HK-2 (cell line): ENCODE data around the gene OR1Q1.
"Not testable (repeated sequence)": the region's sequence is repeated elsewhere in the genome, so short reads cannot be mapped to it uniquely, and the experiment has no call there.

Source experiments
- DNase-seq: peaks from one replicate; pipeline ENCODE4 v3.0.0-alpha.2; 2018; ENCODE audit not compliant: unreplicated experiment

OR1Q1 gene, protein sequence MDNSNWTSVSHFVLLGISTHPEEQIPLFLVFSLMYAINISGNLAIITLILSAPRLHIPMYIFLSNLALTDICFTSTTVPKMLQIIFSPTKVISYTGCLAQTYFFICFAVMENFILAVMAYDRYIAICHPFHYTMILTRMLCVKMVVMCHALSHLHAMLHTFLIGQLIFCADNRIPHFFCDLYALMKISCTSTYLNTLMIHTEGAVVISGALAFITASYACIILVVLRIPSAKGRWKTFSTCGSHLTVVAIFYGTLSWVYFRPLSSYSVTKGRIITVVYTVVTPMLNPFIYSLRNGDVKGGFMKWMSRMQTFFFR

DNA sequence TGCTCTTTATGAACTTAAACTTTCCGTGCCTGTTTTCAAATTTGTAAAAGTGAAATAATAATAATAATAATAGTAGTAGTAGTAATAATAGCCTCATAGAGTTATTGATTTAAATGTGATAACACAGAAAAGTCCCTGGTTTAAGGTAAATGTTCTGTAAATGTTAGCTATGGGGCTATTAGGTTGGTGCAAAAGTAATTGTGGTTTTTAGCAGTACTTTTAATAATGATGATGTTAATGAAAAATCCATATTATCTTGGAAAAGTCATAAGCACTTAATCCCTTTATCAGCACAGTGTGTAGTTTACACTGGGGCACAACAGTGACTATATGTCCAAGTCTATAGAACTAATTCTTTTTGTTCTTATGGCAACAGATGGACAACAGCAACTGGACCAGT is at the start of gene OR1Q1:
TSS of gene OR1Q1 (plus strand) at position 377 of the 400 bp plus-strand sequence. CDS start at position 377, 0 bp downstream.
- DNase-seq: no peak

DNA sequence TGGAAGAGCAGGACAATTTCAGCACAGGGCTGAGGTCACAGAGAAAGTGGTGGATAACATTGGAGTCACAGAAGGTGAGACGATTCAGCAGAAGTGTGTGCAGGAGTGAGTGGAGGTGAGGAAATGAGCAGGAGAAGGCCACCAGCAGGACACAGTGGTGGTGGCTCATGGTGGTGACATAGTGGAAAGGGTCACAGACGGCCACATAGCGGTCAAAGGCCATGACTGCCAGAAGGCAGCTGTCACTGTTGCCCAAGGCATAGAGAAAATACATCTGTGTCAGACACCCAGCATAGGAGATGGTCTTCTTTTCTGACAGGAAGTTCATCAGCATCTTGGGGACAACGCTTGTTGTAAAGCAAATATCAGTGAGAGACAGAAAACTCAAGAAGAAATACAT is 46.6 kb upstream of the OR1Q1 start:
- no peak for DNase-seq

DNA sequence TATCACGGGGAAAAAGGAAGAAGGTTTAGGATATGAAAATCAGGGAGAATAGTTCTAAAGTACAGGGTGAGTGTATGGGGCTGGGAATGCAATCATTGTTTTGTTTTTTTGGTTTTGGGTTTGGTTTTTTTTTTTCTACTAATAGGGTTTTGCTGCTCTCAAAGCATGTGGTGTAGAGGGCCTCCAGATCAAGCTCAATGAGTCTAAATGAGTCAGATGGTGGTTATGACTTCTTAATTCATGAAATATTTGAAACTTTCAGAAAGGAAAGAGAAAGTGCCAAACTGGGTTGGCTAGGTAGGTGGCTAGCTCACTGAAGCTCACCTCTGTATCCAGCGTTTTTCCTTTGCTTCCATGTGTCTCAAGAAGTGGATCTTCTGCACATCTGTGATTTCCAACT is 42.1 kb upstream of the OR1Q1 start:
- no peak for DNase-seq

DNA sequence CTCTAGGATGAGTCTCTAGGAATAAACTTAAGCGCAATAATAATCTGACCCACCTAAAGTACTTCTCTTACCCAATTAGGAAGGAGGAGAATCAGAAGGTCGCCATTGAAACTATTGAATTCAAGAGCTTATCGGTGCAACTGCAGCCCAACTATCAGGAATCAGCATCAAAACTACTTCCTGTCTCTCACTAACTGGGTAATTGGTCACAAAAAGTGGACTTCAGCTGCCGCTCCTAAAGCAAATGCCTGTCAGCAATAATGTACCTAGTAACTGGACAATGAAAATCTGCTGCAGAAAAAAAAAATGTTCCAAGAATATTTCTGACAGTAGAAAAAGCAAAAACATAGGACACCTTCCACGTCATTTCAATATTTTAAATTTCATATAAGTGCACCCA is 34.7 kb upstream of the OR1Q1 start:
- DNase-seq: no peak

DNA sequence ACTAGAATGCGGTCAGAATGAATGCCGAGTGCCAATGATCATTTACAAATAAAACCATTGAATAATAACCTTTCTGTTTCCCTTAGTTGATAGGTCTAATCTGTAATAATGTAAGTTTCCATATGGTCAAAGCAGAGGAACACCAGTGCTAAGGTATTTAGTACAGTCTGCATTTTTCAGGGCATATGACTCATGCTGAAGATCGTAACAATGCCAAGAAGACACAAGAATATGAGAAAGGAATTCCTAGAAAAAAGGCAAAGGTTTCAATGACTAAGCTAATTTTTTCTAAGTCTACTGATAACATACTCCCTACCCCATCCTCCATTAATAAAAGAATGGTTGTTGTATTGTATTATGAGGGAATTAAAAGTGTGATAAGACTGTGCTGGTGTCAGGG is 34.2 kb upstream of the OR1Q1 start:
- no peak for DNase-seq

DNA sequence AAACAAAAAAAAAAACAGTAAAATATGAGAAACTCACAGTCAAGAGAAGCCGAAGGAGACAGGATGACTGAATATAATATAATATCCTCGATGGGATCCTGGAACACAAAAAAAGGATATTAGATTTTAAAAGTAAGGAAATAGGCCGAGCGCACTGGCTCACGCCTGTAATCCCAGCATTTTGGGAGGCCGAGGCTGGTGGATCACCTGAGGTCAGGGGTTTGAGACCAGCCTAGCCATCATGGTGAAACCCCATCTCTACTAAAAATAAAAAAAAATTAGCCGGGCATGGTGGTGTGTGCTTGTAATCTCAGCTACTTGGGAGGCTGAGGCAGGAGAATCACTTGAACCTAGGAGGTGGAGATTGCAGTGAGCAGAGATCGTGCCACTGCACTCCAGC is 31.3 kb upstream of the OR1Q1 start, which contains the start of gene OR1L8:
TSS of gene OR1L8 (minus strand) at position 101 of the 400 bp plus-strand sequence. CDS start 14,907 bp downstream, outside the sequence.
- not testable (repeated sequence) for DNase-seq

DNA sequence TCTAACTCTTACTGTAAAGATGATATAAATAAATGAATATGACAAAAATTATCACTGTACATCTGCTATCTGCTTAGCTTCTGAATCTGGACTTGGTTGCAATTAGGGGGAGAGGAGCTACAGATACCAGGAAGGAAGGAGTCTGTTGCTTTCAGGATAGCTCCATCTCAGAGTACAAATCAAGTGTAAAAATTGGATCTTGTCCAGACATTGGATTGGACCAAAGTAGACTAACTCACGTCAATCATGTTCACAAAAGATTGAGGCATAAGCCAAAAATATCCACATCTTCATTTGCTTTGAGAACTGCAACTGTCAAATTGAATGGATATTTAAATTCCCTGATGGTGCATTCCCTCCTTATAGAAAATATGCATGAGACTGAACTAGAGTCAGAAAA is 8.8 kb upstream of the OR1Q1 start:
- no peak for DNase-seq

DNA sequence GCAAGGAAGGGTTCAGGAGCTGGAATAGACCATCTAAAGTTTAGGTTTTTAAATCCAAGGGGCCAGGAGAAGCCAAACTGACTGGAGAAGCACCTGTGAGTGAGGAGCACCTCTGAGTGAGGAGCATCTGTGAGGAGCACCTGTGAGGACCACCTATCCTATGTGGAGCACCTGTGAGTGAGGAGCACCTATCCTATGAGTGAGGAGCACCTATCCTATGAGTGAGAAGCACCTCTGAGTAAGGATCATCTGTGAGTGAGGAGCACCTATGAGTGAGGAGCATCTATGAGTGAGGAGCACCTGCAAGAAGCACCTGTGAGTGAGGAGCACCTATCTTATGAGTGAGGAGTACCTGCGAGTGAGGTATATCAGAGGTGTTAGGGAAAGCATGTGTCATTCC is 8.0 kb upstream of the OR1Q1 start:
- no peak for DNase-seq

DNA sequence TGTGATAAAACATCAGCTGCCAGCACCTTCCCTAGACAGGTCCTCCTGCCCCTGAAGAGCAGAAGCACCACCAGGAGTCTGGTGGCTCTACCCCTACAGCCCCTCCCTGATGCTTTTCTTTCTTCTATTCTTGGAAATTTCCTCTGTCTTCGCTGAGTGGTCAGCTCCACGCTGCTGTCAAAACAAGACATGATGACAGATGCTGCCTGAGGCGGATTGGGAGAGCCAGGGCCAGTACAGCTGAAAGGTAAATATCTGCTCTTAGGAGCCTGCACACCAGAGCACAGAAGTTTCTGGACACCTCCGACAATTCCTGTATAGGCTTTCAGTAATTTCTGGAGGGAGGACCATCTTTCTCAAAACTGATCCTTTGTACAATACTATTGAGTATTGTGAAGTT is 4.7 kb upstream of the OR1Q1 start:
- no peak for DNase-seq

DNA sequence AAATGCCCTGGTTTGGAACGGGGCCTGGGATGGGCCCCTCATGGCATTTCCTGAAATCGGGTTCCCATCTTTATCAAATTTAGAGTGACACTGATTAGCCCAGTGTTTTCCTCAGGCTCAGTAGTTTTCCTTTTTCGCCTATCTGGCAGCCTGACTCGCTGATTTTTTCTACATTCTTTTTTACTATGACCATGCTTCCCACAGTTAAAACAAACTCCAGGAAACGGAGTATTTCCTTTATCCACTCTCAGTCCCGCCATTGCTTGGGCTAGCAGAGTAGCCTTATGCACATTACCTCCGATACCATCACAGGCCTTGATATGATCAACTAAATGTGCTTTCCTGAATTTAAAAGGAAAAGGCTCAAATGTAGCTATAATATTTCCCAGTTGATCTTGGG is 5.5 kb downstream of the OR1Q1 start:
- DNase-seq: no peak

DNA sequence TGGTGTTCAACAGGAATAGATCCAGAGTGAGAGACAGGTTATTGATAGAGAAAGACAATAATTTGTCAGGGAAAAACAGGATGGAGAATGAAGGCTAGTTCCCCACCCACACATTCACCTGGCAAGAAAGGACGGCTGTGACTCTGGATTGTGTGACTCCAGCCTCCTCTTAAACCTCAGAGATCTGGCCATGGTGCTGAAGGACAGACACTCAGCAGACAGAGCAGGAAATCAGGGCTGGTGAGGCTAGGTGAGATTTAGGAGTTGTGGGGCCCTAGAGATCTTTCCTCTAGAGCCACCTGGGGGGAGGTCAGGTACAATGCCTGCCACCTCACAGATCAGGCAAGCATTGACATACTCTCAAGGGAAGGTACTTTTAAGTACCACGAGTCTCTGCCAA is 27.7 kb downstream of the OR1Q1 start:
- no peak for DNase-seq

DNA sequence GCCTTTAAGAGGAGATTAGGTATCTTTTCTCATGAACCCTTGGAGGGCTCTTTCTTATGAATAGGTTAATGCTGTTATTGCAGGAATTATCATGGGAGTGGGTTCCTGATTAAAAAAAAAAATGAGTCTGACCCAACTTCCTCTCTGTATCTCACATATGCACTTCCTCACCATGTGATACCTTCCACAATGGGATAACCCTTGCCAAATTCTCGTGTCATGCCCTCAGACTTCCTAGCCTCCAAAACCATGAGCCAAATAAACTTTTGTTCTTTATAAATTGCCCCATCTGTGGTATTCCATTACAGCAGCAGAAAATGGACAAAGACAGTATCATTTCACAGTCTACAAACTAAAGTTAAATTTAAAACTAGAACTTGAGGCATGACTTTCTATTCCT is 41.8 kb downstream of the OR1Q1 start:
- no peak for DNase-seq

DNA sequence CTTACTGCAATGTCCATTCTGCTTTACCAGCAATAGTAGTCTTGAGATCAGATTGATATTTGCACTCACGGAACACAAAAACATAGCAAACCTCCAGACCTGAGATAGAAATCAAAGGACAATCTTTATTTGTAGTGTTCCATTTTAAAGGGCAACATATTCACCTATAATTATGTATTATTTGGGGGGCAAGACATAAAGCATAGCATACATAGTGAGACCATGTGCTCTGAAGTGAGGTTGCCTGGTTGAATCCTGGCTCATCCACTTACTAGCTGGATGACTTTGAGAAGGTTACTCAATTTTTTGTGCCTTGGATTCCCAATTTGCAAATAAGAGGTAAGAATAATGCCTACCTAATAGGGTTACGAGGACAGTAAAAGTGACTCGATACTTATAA is 43.0 kb downstream of the OR1Q1 start, which contains the start of gene OR1B1:
TSS of gene OR1B1 (minus strand) at position 101 of the 400 bp plus-strand sequence.
- DNase-seq: no peak

DNA sequence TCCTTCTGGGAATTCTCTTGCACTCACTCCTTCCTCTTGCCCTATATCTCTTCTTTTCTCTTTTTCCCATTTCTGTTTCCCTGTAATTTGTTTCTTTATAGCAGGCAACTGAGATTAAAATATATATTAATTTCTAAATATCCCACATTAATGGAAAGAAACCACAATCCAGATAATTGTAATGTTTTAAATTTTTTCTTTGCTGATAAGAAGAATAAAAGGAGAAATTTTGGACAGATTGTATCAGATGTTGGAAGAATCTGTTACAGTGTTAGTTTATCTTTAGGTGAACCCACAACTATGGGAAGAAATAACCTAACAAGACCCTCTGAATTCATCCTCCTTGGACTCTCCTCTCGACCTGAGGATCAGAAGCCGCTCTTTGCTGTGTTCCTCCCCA is 46.9 kb downstream of the OR1Q1 start, which contains the start of gene OR1L1:
TSS of gene OR1L1 (plus strand) at position 301 of the 400 bp plus-strand sequence. CDS start at position 301, 0 bp downstream.
- DNase-seq: no peak
